Neural cell (in vitro differentiated cells): ENCODE measurements around the gene CRIM1. TPM values are rescaled to one million over a fixed set of nuclear protein-coding genes. Genes with fewer than 3 reads are reported as not detected.

Source experiments
- H2AFZ ChIP-seq: fragments of 200-600, 300-800 bp; sonication (generic), shearing (Covaris generic); 2 replicates; pipeline ENCODE4 v1.6.0; 2014; ENCODE audit warnings: low read depth, mild to moderate bottlenecking, antibody characterized with exemption, low read length, moderate library complexity
- H3F3A ChIP-seq: fragments of 200-600 bp; shearing (Covaris generic); 2 replicates; pipeline ENCODE4 v1.6.1; 2016; ENCODE audit warnings: mild to moderate bottlenecking, moderate library complexity, mixed read lengths, antibody characterized with exemption, low read length; ENCODE audit not compliant: insufficient read depth, poor library complexity, severe bottlenecking
- H3K27ac ChIP-seq: fragments of 200-600, 300-800 bp; sonication (generic), shearing (Covaris generic); 2 replicates; pipeline ENCODE4 v1.5.1; 2014; ENCODE audit warnings: mild to moderate bottlenecking, low read length, moderate library complexity
- H3K27me3 ChIP-seq: fragments of 300-800, 200-600 bp; sonication (generic), shearing (Covaris generic); 2 replicates; pipeline ENCODE4 v1.6.0; 2014; ENCODE audit warnings: mild to moderate bottlenecking, low read depth, low read length, moderate library complexity; ENCODE audit not compliant: insufficient read depth
- H3K36me3 ChIP-seq: fragments of 300-800, 200-600 bp; sonication (generic), shearing (Covaris generic); 2 replicates; pipeline ENCODE4 v1.5.1; 2014; ENCODE audit warnings: mild to moderate bottlenecking, antibody characterized with exemption, low read length, moderate library complexity; ENCODE audit not compliant: insufficient read depth
- H3K4me2 ChIP-seq: fragments of 300-800, 200-600 bp; sonication (generic), shearing (Covaris generic); 2 replicates; pipeline ENCODE4 v1.6.0; 2014; ENCODE audit warnings: mild to moderate bottlenecking, low read length
- H3K4me3 ChIP-seq: fragments of 300-800, 200-600 bp; sonication (generic), shearing (Covaris generic); 2 replicates; pipeline ENCODE4 v1.5.1; 2014; ENCODE audit warnings: mild to moderate bottlenecking, low read length, moderate library complexity
- H3K79me2 ChIP-seq: fragments of 200-600 bp; shearing (Covaris generic); replicated peaks from 2 replicates; pipeline ENCODE4 v1.6.0; 2014; ENCODE audit warnings: mild to moderate bottlenecking, low read length, moderate library complexity; ENCODE audit not compliant: insufficient read depth
- H3K9ac ChIP-seq: fragments of 300-800, 200-600 bp; sonication (generic), shearing (Covaris generic); 2 replicates; pipeline ENCODE4 v1.6.1; 2016; ENCODE audit warnings: mild to moderate bottlenecking, low read length, mixed read lengths
- H3K9me2 ChIP-seq: fragments of 200-600 bp; shearing (Covaris generic); 2 replicates; pipeline ENCODE4 v1.6.1; 2016; ENCODE audit warnings: mild to moderate bottlenecking, low read length, mixed read lengths; ENCODE audit not compliant: insufficient read depth
- H3K9me3 ChIP-seq: fragments of 200-600, 300-800 bp; sonication (generic), shearing (Covaris generic); 2 replicates; pipeline ENCODE4 v1.6.1; 2016; ENCODE audit warnings: mild to moderate bottlenecking, mixed run types, low read length, moderate library complexity, mixed read lengths
- H4K20me1 ChIP-seq: fragments of 200-600 bp; shearing (Covaris generic); 2 replicates; pipeline ENCODE4 v1.6.1; 2016; ENCODE audit warnings: mild to moderate bottlenecking, mixed run types; ENCODE audit not compliant: insufficient read depth
- EP300 ChIP-seq: fragments of 450-650 bp; conservative IDR thresholded peaks from 2 replicates; pipeline ENCODE4 v1.6.1; 2014; ENCODE audit warnings: antibody characterized with exemption, mild to moderate bottlenecking, moderate library complexity; ENCODE audit not compliant: poor library complexity, severe bottlenecking
- EZH2 ChIP-seq: fragments of 200-600, 300-800 bp; shearing (Covaris generic), sonication (generic); IDR thresholded peaks from 2 replicates; pipeline ENCODE4 v1.6.1; 2014; ENCODE audit warnings: antibody characterized with exemption, low read length, borderline replicate concordance, mild to moderate bottlenecking; ENCODE audit not compliant: insufficient read depth, poor library complexity, severe bottlenecking
- MXI1 ChIP-seq: fragments of 450-650 bp; conservative IDR thresholded peaks from 2 replicates; pipeline ENCODE4 v1.6.1; 2014; ENCODE audit warnings: antibody characterized with exemption, mild to moderate bottlenecking; ENCODE audit not compliant: poor library complexity, severe bottlenecking
- POLR2AphosphoS5 ChIP-seq: IDR thresholded peaks from 2 replicates; pipeline ENCODE4 v1.6.1; 2012
- RAD21 ChIP-seq: fragments of 450-650 bp; conservative IDR thresholded peaks from 2 replicates; pipeline ENCODE4 v1.6.1; 2014; ENCODE audit warnings: antibody characterized with exemption, mild to moderate bottlenecking, moderate library complexity
- SMC3 ChIP-seq: fragments of 450-650 bp; conservative IDR thresholded peaks from 2 replicates; pipeline ENCODE4 v1.6.1; 2014; ENCODE audit warnings: antibody characterized with exemption, mild to moderate bottlenecking, moderate library complexity; ENCODE audit not compliant: poor library complexity
- TAF1 ChIP-seq: IDR thresholded peaks from 2 replicates; pipeline ENCODE4 v1.6.1; 2012; ENCODE audit warnings: low read depth
- polyA plus RNA-seq: library from polyadenylated mRNA; depleted of rRNA; stranded (reverse); fragments of >200 nt; gene quantifications from 2 replicates; pipeline ENCODE4 v1.2.3, GENCODE V29; 2014
- TF ChIP-seq, protein P1 (sequence below): IDR thresholded peaks from 2 replicates; pipeline ENCODE4 v1.6.1; 2012; ENCODE audit warnings: borderline replicate concordance
- TF ChIP-seq, protein P2 (sequence below): fragments of 450-650 bp; IDR thresholded peaks from 2 replicates; pipeline ENCODE4 v1.5.1; 2014; ENCODE audit warnings: antibody characterized with exemption, mild to moderate bottlenecking, moderate library complexity; ENCODE audit not compliant: poor library complexity, severe bottlenecking

The CRIM1 gene
- polyA plus RNA-seq, 1 donor from 2014 or later: 6.7 TPM

DNA sequence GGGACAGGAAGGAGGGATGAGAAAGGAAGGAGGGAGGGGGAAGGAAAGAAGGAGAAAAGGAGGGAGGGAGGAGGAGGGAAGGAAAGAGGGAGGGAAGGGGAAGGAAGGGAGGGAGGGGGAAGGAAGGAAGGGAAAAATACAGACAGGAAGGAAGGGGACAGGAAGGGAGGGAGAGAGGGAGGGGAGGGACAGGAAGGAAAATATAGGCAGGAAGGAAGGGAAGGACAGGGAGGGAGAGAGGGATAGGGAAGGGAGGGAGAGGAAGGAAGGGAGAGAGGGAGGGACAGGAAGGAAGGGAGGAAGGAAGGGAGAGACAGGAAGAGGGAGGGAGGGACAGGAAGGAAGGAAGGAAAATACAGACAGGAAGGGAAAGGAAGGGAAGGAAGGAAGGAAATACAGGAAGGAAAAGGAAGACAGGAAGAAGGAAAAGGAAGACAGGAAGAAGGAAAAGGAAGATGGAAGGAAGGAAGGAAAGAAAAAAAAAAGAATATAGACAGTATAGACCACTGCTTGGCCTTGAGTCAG, 178.8 kb downstream of the CRIM1 start:
- Histone ChIP-seq H3K79me2 (no peaks in the 10 kb centered on the region), H3F3A (no peaks in the 10 kb centered on the region), H3K27me3 (no peaks in the 10 kb centered on the region), H4K20me1 (no peaks in the 10 kb centered on the region), H3K27ac (no peak overlapping the region), H3K4me3 (no peak overlapping the region), H3K9ac (no peak overlapping the region), H3K9me2 (no peaks in the 10 kb centered on the region), H3K9me3 (no peaks in the 10 kb centered on the region), H2AFZ (no peak overlapping the region), H3K36me3 (no peaks in the 10 kb centered on the region), H3K4me2 (no peak overlapping the region)
- TF ChIP-seq RAD21: no peak
- no peak for TF ChIP-seq TAF1
- TF ChIP-seq, protein P1, sequence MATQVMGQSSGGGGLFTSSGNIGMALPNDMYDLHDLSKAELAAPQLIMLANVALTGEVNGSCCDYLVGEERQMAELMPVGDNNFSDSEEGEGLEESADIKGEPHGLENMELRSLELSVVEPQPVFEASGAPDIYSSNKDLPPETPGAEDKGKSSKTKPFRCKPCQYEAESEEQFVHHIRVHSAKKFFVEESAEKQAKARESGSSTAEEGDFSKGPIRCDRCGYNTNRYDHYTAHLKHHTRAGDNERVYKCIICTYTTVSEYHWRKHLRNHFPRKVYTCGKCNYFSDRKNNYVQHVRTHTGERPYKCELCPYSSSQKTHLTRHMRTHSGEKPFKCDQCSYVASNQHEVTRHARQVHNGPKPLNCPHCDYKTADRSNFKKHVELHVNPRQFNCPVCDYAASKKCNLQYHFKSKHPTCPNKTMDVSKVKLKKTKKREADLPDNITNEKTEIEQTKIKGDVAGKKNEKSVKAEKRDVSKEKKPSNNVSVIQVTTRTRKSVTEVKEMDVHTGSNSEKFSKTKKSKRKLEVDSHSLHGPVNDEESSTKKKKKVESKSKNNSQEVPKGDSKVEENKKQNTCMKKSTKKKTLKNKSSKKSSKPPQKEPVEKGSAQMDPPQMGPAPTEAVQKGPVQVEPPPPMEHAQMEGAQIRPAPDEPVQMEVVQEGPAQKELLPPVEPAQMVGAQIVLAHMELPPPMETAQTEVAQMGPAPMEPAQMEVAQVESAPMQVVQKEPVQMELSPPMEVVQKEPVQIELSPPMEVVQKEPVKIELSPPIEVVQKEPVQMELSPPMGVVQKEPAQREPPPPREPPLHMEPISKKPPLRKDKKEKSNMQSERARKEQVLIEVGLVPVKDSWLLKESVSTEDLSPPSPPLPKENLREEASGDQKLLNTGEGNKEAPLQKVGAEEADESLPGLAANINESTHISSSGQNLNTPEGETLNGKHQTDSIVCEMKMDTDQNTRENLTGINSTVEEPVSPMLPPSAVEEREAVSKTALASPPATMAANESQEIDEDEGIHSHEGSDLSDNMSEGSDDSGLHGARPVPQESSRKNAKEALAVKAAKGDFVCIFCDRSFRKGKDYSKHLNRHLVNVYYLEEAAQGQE: no peak
- TF ChIP-seq MXI1: no peak
- no peak for TF ChIP-seq EZH2
- TF ChIP-seq, protein P2, sequence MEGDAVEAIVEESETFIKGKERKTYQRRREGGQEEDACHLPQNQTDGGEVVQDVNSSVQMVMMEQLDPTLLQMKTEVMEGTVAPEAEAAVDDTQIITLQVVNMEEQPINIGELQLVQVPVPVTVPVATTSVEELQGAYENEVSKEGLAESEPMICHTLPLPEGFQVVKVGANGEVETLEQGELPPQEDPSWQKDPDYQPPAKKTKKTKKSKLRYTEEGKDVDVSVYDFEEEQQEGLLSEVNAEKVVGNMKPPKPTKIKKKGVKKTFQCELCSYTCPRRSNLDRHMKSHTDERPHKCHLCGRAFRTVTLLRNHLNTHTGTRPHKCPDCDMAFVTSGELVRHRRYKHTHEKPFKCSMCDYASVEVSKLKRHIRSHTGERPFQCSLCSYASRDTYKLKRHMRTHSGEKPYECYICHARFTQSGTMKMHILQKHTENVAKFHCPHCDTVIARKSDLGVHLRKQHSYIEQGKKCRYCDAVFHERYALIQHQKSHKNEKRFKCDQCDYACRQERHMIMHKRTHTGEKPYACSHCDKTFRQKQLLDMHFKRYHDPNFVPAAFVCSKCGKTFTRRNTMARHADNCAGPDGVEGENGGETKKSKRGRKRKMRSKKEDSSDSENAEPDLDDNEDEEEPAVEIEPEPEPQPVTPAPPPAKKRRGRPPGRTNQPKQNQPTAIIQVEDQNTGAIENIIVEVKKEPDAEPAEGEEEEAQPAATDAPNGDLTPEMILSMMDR: no peak
- no peak for TF ChIP-seq SMC3
- TF ChIP-seq EP300: no peak
- TF ChIP-seq POLR2AphosphoS5: no peak

DNA sequence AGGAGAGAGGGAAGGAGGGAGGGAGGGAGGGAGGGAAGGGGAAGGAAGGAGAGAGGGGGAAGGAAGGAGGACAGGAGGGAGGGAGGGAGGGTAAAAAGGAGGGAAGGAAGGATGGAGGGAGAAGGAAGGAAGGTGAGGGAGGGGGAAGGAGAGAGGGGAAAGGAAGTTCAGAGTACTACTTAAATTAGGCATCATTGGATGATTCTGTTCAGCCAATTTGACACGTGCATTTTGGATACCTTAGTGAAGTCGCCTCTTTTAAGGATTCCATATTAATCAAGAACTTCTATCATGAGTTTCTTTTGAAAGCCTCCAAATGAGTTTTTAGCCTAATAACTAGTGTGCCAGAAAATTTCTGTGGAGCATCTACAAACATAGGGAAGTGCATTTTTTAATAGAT, 179.5 kb downstream of the CRIM1 start:
- Histone ChIP-seq H2AFZ (no peak overlapping the region), H3K79me2 (no peaks in the 10 kb centered on the region), H3K4me2 (no peak overlapping the region), H3F3A (no peaks in the 10 kb centered on the region), H3K4me3 (no peak overlapping the region), H3K9ac (no peak overlapping the region), H3K36me3 (no peaks in the 10 kb centered on the region), H3K9me3 (no peaks in the 10 kb centered on the region), H3K27me3 (no peaks in the 10 kb centered on the region), H4K20me1 (no peaks in the 10 kb centered on the region), H3K9me2 (no peaks in the 10 kb centered on the region), H3K27ac (no peak overlapping the region)
- TF ChIP-seq, protein P2: no peak
- TF ChIP-seq TAF1: no peak
